HG02840 (cell line): ENCODE measurements around the gene NFAT5.
"Not testable (repeated sequence)": the region's sequence is repeated elsewhere in the genome, so short reads cannot be mapped to it uniquely, and the experiment has no call there.

ENCODE experiments used
- ATAC-seq: cut with Tn5 transposase; IDR thresholded peaks from one replicate; pipeline ENCODE4 v1.9.1; 2021; ENCODE audit warnings: mild to moderate bottlenecking, moderate library complexity, moderate number of reproducible peaks; ENCODE audit not compliant: unreplicated experiment, low FRiP score

Gene NFAT5

DNA sequence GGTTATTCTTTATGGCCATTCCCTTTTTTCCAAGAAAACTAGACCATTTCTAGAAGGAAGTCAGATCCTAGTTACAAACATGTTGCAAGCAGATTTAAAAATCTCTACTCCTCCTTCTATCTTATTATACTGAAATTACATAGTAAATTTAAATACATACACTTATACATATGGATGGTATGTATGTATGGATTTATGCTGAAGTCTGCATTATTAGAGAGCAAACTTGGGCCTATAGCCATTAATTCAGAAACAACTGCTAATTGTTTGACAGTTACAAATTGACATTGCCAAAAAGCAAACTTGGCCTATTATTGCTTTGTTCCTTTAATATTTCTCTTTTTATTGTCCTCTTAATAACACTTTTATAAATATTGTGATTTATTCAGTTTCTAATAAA is 67.1 kb downstream of the NFAT5 start:
- ATAC-seq: no peak

DNA sequence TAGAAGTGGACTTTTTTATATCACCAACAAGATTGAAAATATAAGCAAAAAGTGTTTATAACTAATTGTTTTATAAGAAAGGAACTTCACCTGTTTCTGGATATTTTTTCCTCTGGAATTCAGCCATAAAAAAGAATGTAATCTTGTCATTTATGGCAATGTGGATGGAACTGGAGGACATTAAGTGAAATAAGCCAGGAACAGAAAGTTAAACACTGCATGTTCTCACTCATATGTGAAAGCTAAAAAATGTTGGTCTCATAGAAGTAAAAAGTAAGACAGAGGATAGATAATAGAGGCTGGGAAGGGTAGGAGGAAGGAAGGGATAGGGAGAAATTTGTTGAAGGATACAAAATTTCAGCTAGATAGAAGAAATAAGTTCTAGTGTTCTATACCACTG is 67.6 kb downstream of the NFAT5 start:
- ATAC-seq: no peak

DNA sequence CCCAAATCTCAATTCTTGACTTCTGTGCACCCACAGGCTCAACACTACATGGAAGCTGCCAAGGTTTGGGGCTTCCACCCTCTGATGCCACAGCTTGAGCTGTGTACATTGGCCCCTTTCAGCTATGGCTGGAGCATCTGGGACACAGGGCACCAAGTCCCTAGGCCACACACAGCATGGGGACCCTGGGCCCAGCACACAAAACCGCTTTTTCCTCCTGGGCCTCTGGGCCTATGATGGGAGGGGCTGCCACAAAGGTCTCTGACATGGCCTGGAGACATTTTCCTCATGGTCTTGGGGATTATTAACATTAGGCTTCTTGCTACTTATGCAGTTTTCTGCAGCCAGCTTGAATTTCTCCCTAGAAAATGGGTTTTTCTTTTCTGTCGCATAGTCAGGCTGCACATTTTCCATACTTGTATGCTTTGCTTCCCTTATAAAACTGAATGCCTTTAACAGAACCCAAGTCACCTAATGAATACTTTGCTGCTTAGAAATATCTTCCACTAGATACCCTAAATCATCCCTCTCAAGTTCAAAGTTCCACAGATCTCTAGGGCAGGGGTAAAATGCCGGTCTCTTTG is 70.9 kb downstream of the NFAT5 start:
- not testable (repeated sequence) for ATAC-seq

DNA sequence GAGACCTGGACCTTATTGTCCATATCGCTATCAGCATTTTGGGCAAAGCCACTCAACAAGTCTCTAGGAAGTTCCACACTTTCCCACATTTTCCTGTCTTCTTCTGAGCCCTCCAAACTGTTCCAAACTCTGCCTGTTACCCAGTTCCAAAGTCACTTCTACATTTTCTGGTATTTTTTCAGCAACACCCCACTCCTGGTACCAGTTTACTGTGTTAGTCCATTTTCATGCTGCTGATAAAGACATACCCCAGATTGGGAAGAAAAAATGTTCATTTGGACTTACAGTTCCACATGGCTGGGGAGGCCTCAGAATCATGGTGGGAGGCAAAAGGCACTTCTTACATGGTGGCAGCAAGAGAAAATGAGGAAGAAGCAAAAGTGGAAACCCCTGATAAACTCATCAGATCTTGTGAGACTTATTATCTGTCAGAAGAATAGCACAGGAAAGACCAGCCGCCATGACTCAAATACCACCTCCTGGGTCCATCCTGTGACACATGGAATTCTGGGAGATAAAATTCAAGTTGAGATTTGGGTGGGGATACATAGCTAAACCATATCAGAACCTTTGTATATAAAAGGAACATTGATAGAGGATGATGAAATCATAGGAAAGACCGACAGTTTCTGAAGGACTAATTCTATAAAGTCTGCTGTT is 71.6 kb downstream of the NFAT5 start:
- not testable (repeated sequence) for ATAC-seq

DNA sequence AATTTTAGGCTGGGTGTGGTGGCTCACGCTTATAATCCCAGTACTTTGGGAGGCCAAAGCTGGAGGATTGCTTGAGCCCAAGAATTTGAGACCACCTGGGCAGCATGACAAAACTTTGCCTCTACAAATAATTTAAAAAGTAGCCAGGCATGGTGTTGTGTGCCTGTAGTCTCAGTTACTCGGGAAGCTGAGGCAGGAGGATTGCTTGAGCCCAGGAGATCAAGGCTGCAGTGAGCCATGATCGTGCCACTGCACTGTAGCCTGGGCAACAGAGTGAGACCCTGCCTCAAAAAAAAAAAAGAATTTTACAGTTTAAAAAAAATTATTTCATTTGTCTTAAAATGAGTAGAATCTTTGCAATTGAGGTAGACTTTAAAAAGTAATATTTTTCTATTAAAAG is 78.2 kb downstream of the NFAT5 start:
- ATAC-seq: not testable (repeated sequence)

DNA sequence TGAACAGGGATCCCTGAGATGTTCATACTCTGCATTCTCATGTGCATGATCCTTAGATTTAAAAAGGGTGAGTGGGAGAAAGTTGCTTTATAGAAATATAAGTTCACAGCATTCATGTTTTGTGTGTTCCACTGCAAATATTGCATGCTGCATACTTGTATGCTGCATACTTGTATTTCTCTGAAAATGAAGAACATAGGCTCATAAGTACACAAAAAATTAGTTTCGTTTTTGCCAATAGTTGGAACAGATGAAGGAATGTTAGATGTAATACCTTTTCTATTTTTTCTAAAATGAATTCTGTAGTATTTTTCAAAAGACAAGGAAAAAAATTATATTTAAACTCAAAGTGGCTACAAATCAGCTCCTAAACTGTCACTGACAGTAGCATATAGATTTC is 79.0 kb downstream of the NFAT5 start:
- ATAC-seq: no peak

DNA sequence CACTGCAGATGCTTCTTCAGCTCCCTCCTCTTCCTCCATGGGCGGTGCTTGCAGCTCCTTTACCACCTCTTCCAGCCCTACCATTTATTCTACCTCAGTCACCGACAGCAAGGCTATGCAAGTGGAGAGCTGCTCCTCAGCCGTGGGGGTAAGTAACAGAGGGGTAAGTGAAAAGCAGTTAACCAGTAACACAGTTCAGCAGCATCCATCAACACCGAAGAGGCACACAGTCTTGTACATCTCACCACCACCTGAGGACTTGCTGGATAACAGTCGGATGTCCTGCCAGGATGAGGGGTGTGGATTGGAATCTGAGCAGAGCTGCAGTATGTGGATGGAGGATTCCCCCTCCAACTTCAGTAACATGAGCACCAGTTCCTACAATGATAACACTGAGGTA is 81.3 kb downstream of the NFAT5 start:
- no peak for ATAC-seq

DNA sequence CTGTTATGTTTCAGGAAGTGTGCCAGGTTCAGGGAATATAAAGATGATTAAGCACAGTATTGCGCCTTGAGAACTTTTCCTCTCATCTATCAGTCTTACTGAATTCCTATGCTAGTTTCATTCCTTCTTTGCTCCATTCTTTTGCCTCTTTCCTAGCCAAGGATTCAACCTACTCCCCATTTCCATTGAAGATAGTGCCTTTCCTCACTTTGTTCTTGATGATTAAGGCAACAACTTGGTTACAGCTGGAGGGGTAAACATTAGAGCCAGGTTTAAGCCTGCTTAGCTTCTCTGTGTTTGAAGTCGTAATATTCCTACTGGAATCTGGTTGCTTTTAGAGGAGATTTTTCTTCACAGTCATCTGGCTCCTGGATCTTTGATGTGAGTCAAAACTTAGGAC is 85.5 kb downstream of the NFAT5 start:
- no peak for ATAC-seq

DNA sequence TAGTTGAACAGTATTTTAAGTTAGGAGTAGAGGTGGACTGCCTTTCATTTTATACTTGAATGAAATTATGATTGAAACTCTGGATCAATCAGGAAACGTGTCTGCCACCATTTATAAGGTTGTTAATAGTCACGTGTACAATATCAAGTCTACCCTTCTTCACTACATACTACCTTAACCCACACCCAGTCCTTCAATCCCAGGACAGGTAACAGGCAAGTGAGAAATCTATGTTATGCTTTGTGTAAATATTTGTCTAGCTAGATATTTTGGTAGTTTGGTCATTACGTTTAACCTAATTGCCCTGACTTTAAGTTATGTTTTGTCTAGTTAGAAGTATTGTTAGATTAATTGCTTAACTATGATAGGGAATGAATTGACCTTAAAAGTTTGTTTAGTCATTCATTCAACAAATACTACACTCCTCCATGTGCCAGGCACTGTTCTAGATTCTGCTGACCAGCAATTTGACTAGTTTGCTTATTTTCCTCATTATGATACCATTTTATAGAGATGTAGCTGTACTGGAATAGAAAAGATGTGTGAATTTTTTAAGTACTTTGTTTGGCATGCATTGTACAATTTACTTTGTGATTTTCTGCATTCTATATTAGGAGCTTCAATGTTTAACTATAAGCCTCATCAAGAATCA is 88.6 kb downstream of the NFAT5 start:
- ATAC-seq: no peak

DNA sequence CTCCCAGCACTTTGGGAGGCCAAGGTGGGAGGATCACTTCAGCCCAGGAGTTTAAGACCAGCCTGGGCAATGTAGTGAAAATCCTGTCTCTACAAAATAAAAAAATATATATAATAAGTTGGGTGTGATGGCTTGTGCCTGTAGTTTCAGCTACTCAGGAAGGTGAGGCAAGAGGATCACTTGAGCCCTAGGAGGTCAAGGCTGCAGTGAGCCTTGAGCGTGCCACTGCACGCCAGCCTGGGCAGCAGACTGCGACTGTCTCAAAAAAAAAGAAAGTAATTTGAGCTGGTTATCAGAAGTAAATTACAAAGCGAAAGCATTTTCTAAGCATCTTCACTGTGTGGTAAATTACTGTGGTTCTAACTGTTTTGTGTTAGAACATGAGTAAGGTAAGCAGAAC is 94.4 kb downstream of the NFAT5 start:
- ATAC-seq: no peak

DNA sequence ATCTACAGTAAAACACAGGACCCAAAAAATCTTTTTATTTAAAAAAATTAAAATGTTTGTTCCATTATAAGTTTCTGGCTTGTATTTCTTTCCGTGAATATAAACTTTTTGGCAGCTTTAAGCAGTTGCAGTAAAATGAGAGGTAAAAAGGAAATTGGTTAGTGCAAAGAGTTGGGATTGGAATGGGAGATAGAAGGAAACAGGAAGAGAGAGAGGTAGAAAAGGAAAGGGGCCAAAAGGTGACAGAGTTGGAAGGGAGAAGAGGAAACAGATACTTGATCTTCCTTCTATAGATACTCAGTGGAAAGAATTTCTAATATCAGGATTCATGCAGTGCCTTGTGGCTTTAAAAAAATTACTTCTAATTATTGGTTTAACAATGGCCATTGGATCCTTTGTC is 97.1 kb downstream of the NFAT5 start:
- no peak for ATAC-seq

DNA sequence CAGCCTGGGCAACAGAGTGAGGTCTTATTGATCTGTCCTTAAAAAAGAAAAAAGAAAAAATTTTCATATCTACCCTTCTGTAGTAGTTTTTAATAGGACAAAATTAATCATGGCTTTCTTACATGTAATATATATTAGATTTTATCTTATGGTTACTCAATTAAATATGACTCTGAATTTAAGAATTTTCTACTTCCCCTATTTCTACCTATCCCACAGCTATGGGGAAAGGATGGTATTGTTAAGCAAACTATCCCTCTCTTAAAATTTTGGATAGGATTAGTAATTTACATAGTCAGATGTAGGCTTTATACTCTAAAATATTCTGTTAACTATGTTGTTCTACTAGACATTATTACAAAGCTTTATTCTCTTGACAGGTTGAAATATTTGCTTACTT is 98.1 kb downstream of the NFAT5 start:
- ATAC-seq: no peak

DNA sequence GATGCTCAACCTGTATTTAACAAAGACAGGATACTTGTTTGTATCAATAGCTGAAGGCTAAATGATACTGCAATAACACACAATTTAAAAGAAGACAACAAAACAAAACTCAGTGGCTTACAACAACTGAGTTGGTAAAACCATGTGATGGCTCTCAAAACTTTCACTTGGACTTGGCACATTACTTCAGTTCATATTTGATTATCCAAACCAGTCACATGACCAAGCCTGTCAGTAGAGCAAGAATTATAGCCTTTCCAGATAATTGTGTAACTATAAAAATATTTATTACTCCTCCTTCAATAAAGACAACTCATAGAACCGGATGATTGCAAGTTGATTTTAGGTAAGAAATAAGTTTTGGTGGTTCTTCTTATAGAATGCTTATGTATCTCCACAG is 103.8 kb downstream of the NFAT5 start:
- ATAC-seq: no peak

DNA sequence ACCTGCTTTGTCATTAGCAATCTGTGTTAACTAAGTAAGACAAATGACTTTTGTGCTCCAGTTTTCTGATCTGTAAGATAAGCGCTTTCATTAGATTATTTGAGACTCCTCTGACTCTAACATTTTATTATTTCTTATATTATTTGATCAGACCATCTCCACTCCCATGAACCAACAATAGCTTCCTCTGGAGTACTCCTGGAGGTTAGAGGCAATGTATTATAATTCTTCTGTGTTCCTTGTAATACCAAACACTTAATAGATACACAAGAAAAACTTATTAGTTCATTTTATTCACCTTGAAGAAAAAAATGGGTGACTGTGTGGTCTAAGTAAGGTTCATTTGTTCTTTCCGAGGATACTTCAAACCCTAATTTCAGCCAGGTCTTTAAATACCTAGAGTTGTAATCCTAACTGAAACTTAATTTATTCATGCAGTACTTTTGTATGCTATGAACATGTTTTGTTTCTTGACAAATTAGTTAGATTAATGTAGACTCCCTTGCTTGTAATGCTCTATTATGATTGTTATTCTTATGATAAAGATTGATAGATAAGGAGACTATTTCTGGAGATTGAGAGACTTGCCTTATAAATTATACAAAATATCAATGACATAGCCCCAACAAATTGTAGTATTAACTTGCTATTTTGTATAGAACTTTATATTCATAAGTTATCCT is 106.7 kb downstream of the NFAT5 start:
- ATAC-seq: no peak

DNA sequence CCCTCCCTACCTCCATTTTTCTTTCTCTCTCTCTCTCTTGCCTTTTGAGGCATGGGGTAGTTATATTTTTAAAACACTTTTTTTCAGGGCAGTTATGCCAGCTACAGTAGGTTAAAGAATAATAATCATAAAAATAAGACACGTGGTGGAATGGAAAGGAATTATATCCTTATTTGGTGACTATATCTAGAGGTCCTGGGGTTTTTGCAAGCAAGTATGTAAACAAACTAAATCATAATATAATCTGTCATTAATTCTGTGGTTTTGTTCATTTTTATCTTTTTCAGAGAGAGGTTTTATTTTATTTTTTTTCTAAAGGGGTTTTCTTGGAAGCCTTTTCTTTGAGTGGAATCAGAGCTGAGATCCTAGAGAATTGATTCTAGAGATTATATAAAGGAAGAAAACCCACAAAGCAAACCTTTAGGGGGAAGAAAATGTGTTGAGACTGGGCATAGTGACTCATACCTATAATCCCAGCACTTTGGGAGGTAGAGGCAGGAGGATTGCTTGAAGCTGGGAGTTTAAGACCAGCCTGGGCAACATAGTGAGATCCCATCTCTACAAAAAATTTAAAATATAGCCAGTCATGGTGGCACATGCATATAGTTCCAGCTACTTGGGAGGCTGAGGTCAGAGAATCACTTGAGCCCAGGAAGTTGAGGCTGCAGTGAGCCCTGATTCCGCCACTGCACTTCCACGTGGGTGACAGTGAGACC is 107.4 kb downstream of the NFAT5 start:
- ATAC-seq: no peak

DNA sequence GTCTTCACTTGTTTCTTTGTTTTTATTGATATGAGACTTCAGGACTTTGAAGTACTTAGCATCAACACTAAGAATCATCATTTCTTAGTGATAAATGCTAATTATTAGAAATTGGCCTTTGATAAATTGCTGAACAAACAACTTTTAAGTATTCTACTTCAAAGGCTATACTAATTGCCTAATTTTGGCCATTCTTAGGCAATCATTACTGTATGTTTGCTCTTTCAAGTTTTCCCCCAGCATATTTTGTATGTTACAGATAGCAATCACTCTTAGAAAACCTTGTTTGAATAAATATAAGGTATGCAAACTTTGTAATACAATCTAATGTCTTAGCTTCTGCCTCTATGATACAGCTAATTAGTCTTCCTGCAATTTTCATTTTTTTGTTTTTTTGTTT is 114.6 kb downstream of the NFAT5 start:
- ATAC-seq: no peak

DNA sequence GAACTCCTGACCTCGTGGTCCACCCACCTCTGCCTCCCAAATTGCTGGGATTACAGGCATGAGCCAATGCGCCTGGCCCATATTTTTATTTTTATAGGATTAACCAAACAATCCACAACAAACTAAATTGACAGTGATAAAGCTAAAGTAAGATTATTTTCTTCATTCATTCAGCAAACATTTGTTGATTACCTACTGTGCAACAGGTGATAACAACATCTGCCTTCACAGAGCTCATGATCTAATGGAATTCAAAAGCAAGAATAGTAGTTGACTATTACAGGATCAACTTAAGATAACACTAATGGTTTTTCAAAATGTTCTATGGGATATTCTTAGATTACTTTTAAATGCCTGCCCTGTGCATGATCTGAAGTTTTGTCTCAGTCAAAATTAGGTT is 122.8 kb downstream of the NFAT5 start:
- no peak for ATAC-seq

DNA sequence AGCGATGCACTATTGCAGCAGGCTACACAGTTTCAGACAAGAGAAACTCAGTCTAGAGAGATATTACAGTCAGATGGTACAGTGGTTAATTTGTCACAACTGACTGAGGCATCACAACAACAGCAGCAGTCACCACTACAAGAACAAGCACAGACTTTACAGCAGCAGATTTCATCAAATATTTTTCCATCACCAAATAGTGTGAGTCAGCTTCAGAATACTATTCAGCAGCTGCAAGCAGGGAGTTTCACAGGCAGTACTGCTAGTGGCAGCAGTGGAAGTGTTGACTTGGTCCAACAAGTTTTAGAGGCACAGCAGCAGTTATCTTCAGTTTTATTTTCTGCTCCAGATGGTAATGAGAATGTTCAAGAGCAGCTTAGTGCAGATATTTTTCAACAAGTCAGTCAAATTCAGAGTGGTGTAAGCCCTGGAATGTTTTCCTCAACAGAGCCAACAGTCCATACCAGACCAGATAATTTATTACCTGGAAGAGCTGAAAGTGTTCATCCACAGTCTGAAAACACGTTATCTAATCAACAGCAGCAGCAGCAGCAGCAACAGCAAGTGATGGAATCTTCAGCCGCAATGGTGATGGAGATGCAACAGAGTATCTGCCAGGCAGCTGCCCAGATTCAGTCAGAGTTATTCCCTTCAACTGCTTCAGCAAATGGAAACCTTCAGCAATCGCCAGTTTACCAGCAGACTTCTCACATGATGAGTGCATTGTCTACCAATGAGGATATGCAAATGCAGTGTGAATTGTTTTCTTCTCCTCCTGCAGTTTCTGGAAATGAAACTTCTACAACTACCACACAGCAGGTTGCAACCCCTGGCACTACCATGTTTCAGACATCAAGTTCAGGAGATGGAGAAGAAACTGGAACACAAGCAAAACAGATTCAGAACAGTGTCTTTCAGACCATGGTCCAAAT is 126.5 kb downstream of the NFAT5 start:
- ATAC-seq: no peak

DNA sequence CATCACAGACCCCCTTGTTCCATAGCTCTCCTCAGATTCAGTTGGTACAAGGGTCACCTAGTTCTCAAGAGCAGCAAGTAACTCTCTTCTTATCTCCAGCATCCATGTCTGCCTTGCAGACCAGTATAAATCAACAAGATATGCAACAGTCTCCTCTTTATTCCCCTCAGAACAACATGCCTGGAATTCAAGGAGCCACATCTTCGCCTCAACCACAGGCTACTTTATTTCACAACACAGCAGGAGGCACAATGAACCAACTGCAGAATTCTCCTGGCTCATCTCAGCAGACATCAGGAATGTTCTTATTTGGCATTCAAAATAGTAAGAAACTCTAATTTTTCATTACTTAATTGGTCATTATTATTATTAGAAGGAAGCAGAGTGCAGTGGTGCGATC is 128.2 kb downstream of the NFAT5 start:
- ATAC-seq: no peak

DNA sequence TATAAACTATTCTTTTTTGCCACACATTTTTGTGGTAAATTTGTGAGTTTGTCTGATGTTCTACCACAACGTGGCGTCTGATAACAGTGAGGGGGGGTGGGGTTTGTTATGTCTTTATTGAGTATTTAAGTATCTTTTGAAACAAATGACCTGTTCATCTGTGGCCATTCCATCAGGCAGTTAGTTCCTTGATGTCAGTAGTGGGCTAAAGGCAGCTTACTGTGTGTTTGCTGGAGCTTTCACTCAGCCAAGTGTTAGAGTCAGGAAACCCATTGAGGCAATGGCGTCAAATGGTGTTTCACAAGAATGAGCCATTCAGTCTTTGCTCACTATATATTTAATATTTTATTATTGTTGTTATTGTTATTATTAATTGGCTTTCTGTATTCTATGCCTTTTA is 132.6 kb downstream of the NFAT5 start:
- no peak for ATAC-seq
